Uterus (tissue), 4 donors: ENCODE measurements around the gene SLC8A1. TPM values are rescaled to one million over a fixed set of nuclear protein-coding genes. Genes with fewer than 3 reads are reported as not detected.

Experiments
- DNase-seq, 2 donors: peaks; one replicate each; pipeline ENCODE4 v3.0.0-alpha.2; 2019 to 2020
- H3K27ac ChIP-seq, 2 donors: fragments of 200-600 bp; sonication (generic); 1 replicate in 1 of 2; 2 replicates in 1 of 2; pipeline ENCODE4 v1.5.1; 2016 to 2018
- H3K27me3 ChIP-seq, 2 donors: fragments of 200-600 bp; sonication (generic); one replicate each; pipeline ENCODE4 v1.5.1; 2018 to 2019; ENCODE audit warnings: control low read depth in 1 of 2
- H3K36me3 ChIP-seq, 2 donors: fragments of 200-600 bp; sonication (generic); one replicate each; pipeline ENCODE4 v1.5.1; 2019; ENCODE audit warnings: control low read depth in 1 of 2
- H3K4me1 ChIP-seq, 2 donors: fragments of 200-600 bp; sonication (generic); one replicate each; pipeline ENCODE4 v1.5.1; 2018 to 2019; ENCODE audit warnings: control low read depth in 1 of 2
- H3K4me3 ChIP-seq, 2 donors: fragments of 200-600 bp; sonication (generic); 1 replicate in 1 of 2; 2 replicates in 1 of 2; pipeline ENCODE4 v1.5.1; 2018 to 2019; ENCODE audit warnings: mild to moderate bottlenecking in 1 of 2
- H3K9me3 ChIP-seq, 2 donors: fragments of 200-600 bp; sonication (generic); one replicate each; pipeline ENCODE4 v1.5.1; 2019; ENCODE audit warnings: control low read depth in 1 of 2
- CTCF ChIP-seq, 4 experiments: fragments of 200-600 bp in 2 of 4; fragments of 450-650 bp in 2 of 4; sonication (generic) in 2 of 4; IDR thresholded peaks; one replicate each; pipeline ENCODE4 v1.5.1; 2016 to 2019; ENCODE audit warnings: antibody characterized with exemption in 4 of 4, mild to moderate bottlenecking in 2 of 4, moderate library complexity in 1 of 4
- POLR2A ChIP-seq, 2 donors: fragments of 450-650 bp; IDR thresholded peaks; one replicate each; pipeline ENCODE4 v1.6.1; 2016; ENCODE audit warnings: antibody characterized with exemption in 2 of 2, mild to moderate bottlenecking in 1 of 2, moderate library complexity in 1 of 2
- intact Hi-C: fragments of 100-400 bp; cut with DNase I; formaldehyde crosslinking; loops from one replicate; pipeline ENCODE4 v1.15.1; 2023; ENCODE audit warnings: low total_unique reads
- total RNA-seq, 4 donors: library from RNA; depleted of rRNA in 3 of 4; stranded (reverse); fragments of >200 nt in 3 of 4; gene quantifications; one replicate each; pipeline versions ENCODE4 v1.1.0 to v1.2.4, GENCODE V29; 2014 to 2023
- donor health status: DM: yes; HTN: yes; CAD: no.

The SLC8A1 gene
- total RNA-seq, 4 donors from 2014 or later, result 61.2 to 257 (median 140) TPM

- H3K9me3 ChIP-seq, result no peaks in the 10 kb centered on the region
- no peak overlapping the region for H3K4me3 ChIP-seq
- H3K27me3 ChIP-seq, result no peaks in the 10 kb centered on the region
- H3K36me3 ChIP-seq, result no peaks in the 10 kb centered on the region
- DNase-seq, result no peak
- intact Hi-C loops, result no loop called here
- H3K4me1 ChIP-seq, result peaks cover 5 to 6% of the 10 kb centered on the region in 2 donors
- no peak overlapping the region for H3K27ac ChIP-seq
- TF ChIP-seq POLR2A (IDR thresholded peaks at IDR 0.05), result no peak
These were observed 54.1 kb downstream of the SLC8A1 start for GRCh38 chr2:40397765-40398164.

- intact Hi-C loops, result no loop called here
- no peak overlapping the region for H3K4me3 ChIP-seq
- TF ChIP-seq POLR2A (IDR thresholded peaks at IDR 0.05), result no peak
- no peak for TF ChIP-seq CTCF (IDR thresholded peaks at IDR 0.05)
- H3K27ac ChIP-seq, result peak overlapping the region in 1 of 2 donors; percentile 74
- DNase-seq, result no peak
- H3K9me3 ChIP-seq, result no peaks in the 10 kb centered on the region
- no peaks in the 10 kb centered on the region for H3K36me3 ChIP-seq
- H3K27me3 ChIP-seq, result no peaks in the 10 kb centered on the region
- peaks cover 0 to 5% of the 10 kb centered on the region in 2 donors for H3K4me1 ChIP-seq
These were observed 55.8 kb downstream of the SLC8A1 start for GRCh38 chr2:40396124-40396523.

GRCh38 chr2:40395169-40396073 lies 56.5 kb downstream of the SLC8A1 start:
- DNase-seq, result no peak
- TF ChIP-seq CTCF (IDR thresholded peaks at IDR 0.05) (no peak), POLR2A (IDR thresholded peaks at IDR 0.05) (no peak)
- H3K4me3 ChIP-seq, result no peak overlapping the region
- H3K27me3 ChIP-seq, result no peaks in the 10 kb centered on the region
- H3K9me3 ChIP-seq, result no peaks in the 10 kb centered on the region
- intact Hi-C loops, result no loop called here
- H3K27ac ChIP-seq, result peak overlapping the region; percentile 60 to 74
- peaks cover 0 to 5% of the 10 kb centered on the region in 2 donors for H3K4me1 ChIP-seq
- no peaks in the 10 kb centered on the region for H3K36me3 ChIP-seq

- TF ChIP-seq POLR2A (IDR thresholded peaks at IDR 0.05), result no peak
- TF ChIP-seq CTCF (IDR thresholded peaks at IDR 0.05), result no peak
- intact Hi-C loops, result no loop called here
- H3K27me3 ChIP-seq, result no peaks in the 10 kb centered on the region
- no peak for DNase-seq
- peaks cover 0 to 5% of the 10 kb centered on the region in 2 donors for H3K4me1 ChIP-seq
- H3K4me3 ChIP-seq, result no peak overlapping the region
- no peaks in the 10 kb centered on the region for H3K9me3 ChIP-seq
- H3K27ac ChIP-seq, result peak overlapping the region; percentile 60 to 74
- no peaks in the 10 kb centered on the region for H3K36me3 ChIP-seq
These were observed 57.3 kb downstream of the SLC8A1 start for GRCh38 chr2:40394597-40394996.

- intact Hi-C loops, result no loop called here
- peaks cover 0 to 5% of the 10 kb centered on the region in 2 donors for H3K4me1 ChIP-seq
- H3K36me3 ChIP-seq, result no peaks in the 10 kb centered on the region
- no peak for TF ChIP-seq POLR2A (IDR thresholded peaks at IDR 0.05)
- no peak for TF ChIP-seq CTCF (IDR thresholded peaks at IDR 0.05)
- H3K27ac ChIP-seq, result peak overlapping the region; percentile 1 to 74
- no peaks in the 10 kb centered on the region for H3K9me3 ChIP-seq
- DNase-seq, result no peak
- H3K27me3 ChIP-seq, result no peaks in the 10 kb centered on the region
- H3K4me3 ChIP-seq, result no peak overlapping the region
These were observed 57.9 kb downstream of the SLC8A1 start for GRCh38 chr2:40394031-40394430.
